HUES6 (cell line): ENCODE results near the gene PRSS12.
A peak's percentile ranks its signal among the peaks of the same experiment; 100 is the strongest.
"Not testable (repeated sequence)": the region's sequence is repeated elsewhere in the genome, so short reads cannot be mapped to it uniquely, and the experiment has no call there.

ENCODE experiments used
- H3K27ac ChIP-seq: 2 replicates; pipeline ENCODE4 v1.7.0; 2013; ENCODE audit warnings: low read depth, mild to moderate bottlenecking, low read length, inconsistent platforms
- H3K27me3 ChIP-seq: 2 replicates; pipeline ENCODE4 v1.6.1; 2013; ENCODE audit warnings: low read length; ENCODE audit not compliant: control insufficient read depth, insufficient read depth
- H3K36me3 ChIP-seq: 2 replicates; pipeline ENCODE4 v1.6.1; 2013; ENCODE audit warnings: low read length; ENCODE audit not compliant: control insufficient read depth, insufficient read depth
- H3K4me1 ChIP-seq: 2 replicates; pipeline ENCODE4 v1.6.1; 2013; ENCODE audit warnings: low read length; ENCODE audit not compliant: control insufficient read depth, insufficient read depth
- H3K4me3 ChIP-seq: 2 replicates; pipeline ENCODE4 v1.5.1; 2013; ENCODE audit warnings: low read depth, low read length
- H3K9ac ChIP-seq: one replicate; pipeline ENCODE4 v1.6.1; 2013; ENCODE audit warnings: mild to moderate bottlenecking, low read length
- H3K9me3 ChIP-seq: 2 replicates; pipeline ENCODE4 v1.6.1; 2013; ENCODE audit warnings: low read depth, low read length; ENCODE audit not compliant: control insufficient read depth, insufficient read depth

Gene PRSS12

GRCh38 chr4:118278473-118279274, 74.1 kb downstream of the PRSS12 start:
- H3K9me3 ChIP-seq, result no peaks in the 10 kb centered on the region
- peak overlapping the region; percentile 74 for H3K27ac ChIP-seq
- peak overlapping the region; percentile 94 for H3K9ac ChIP-seq
- H3K27me3 ChIP-seq, result no peaks in the 10 kb centered on the region
- H3K4me3 ChIP-seq, result peak overlapping the region; percentile 75
- peaks cover 20% of the 10 kb centered on the region for H3K36me3 ChIP-seq
- peaks cover 16% of the 10 kb centered on the region; the same call in 1 of the 2 replicates for H3K4me1 ChIP-seq

GRCh38 chr4:118277243-118277642, 75.6 kb downstream of the PRSS12 start:
- H3K9me3 ChIP-seq, result no peaks in the 10 kb centered on the region
- no peak overlapping the region for H3K9ac ChIP-seq
- H3K36me3 ChIP-seq, result peaks cover 20% of the 10 kb centered on the region
- no peaks in the 10 kb centered on the region for H3K27me3 ChIP-seq
- no peak overlapping the region; the same call in 1 of the 2 replicates for H3K4me3 ChIP-seq
- peaks cover 16% of the 10 kb centered on the region; the same call in 1 of the 2 replicates for H3K4me1 ChIP-seq
- no peak overlapping the region for H3K27ac ChIP-seq

- Histone ChIP-seq H3K4me1 (peaks cover 16% of the 10 kb centered on the region; the same call in 1 of the 2 replicates), H3K36me3 (peaks cover 20% of the 10 kb centered on the region), H3K9me3 (no peaks in the 10 kb centered on the region), H3K27me3 (no peaks in the 10 kb centered on the region; the same call in 1 of the 2 replicates), H3K4me3 (no peak overlapping the region), H3K9ac (no peak overlapping the region), H3K27ac (no peak overlapping the region)
Measured at GRCh38 chr4:118276580-118276979, 76.2 kb downstream of the PRSS12 start.

GRCh38 chr4:118273642-118274041, 79.2 kb downstream of the PRSS12 start:
- Histone ChIP-seq H3K4me3 (no peak overlapping the region), H3K27ac (no peak overlapping the region), H3K27me3 (no peaks in the 10 kb centered on the region; the same call in 1 of the 2 replicates), H3K36me3 (no peaks in the 10 kb centered on the region), H3K9ac (no peak overlapping the region), H3K4me1 (no peaks in the 10 kb centered on the region), H3K9me3 (no peaks in the 10 kb centered on the region)

- no peaks in the 10 kb centered on the region for H3K9me3 ChIP-seq
- H3K9ac ChIP-seq, result no peak overlapping the region
Measured at GRCh38 chr4:118271788-118272187, 81.0 kb downstream of the PRSS12 start.

GRCh38 chr4:118270492-118270891, 82.3 kb downstream of the PRSS12 start:
- H3K9ac ChIP-seq, result no peak overlapping the region
- H3K4me3 ChIP-seq, result no peak overlapping the region
- no peak overlapping the region for H3K27ac ChIP-seq
- no peaks in the 10 kb centered on the region for H3K36me3 ChIP-seq
- H3K27me3 ChIP-seq, result no peaks in the 10 kb centered on the region; the same call in 1 of the 2 replicates
- no peaks in the 10 kb centered on the region for H3K9me3 ChIP-seq
- H3K4me1 ChIP-seq, result no peaks in the 10 kb centered on the region

More at GRCh38 chr4:118271788-118272187, 81.0 kb downstream of the PRSS12 start:
- H3K36me3 ChIP-seq, result no peaks in the 10 kb centered on the region
- no peaks in the 10 kb centered on the region for H3K4me1 ChIP-seq
- H3K4me3 ChIP-seq, result no peak overlapping the region
- H3K27me3 ChIP-seq, result no peaks in the 10 kb centered on the region; the same call in 1 of the 2 replicates
- no peak overlapping the region for H3K27ac ChIP-seq

- Histone ChIP-seq H3K9me3 (no peaks in the 10 kb centered on the region), H3K9ac (no peak overlapping the region), H3K4me3 (no peak overlapping the region), H3K27ac (no peak overlapping the region), H3K4me1 (no peaks in the 10 kb centered on the region), H3K36me3 (no peaks in the 10 kb centered on the region), H3K27me3 (no peaks in the 10 kb centered on the region; the same call in 1 of the 2 replicates)
Measured at GRCh38 chr4:118268780-118269179, 84.0 kb downstream of the PRSS12 start.

- not testable (repeated sequence) for H3K27ac ChIP-seq, H3K4me1 ChIP-seq, H3K27me3 ChIP-seq, H3K9ac ChIP-seq, H3K9me3 ChIP-seq, H3K36me3 ChIP-seq
- peak overlapping the region; percentile 60; the same call in 1 of the 2 replicates for H3K4me3 ChIP-seq
Measured at GRCh38 chr4:118266145-118266496, 86.7 kb downstream of the PRSS12 start.

- Histone ChIP-seq H3K36me3 (no peaks in the 10 kb centered on the region), H3K27ac (no peak overlapping the region), H3K4me1 (no peaks in the 10 kb centered on the region), H3K27me3 (no peaks in the 10 kb centered on the region), H3K9ac (no peak overlapping the region), H3K4me3 (peak overlapping the region; percentile 60; the same call in 1 of the 2 replicates), H3K9me3 (no peaks in the 10 kb centered on the region)
Measured at GRCh38 chr4:118265312-118266144, 87.3 kb downstream of the PRSS12 start.

GRCh38 chr4:118264096-118264495, 88.7 kb downstream of the PRSS12 start:
- no peak overlapping the region for H3K27ac ChIP-seq
- H3K36me3 ChIP-seq, result no peaks in the 10 kb centered on the region
- no peaks in the 10 kb centered on the region for H3K27me3 ChIP-seq
- no peak overlapping the region for H3K9ac ChIP-seq
- no peaks in the 10 kb centered on the region for H3K4me1 ChIP-seq
- no peak overlapping the region for H3K4me3 ChIP-seq
- no peaks in the 10 kb centered on the region for H3K9me3 ChIP-seq

GRCh38 chr4:118260309-118260708, 92.5 kb downstream of the PRSS12 start:
- H3K4me3 ChIP-seq, result no peak overlapping the region
- no peaks in the 10 kb centered on the region for H3K36me3 ChIP-seq
- H3K9me3 ChIP-seq, result no peaks in the 10 kb centered on the region
- H3K4me1 ChIP-seq, result no peaks in the 10 kb centered on the region
- no peak overlapping the region for H3K9ac ChIP-seq
- no peak overlapping the region for H3K27ac ChIP-seq
- H3K27me3 ChIP-seq, result no peaks in the 10 kb centered on the region
